NCI-H2227 treated with DMSO at 0.1 percent for 48 hours (cell line): ENCODE measurements around the gene CALML3.
"Not testable (repeated sequence)": the region's sequence is repeated elsewhere in the genome, so short reads cannot be mapped to it uniquely, and the experiment has no call there.

Experiments
- DNase-seq: peaks from one replicate; lab custom pipeline; 2025; lab: John Stamatoyannopoulos, UW

The CALML3 gene

DNA sequence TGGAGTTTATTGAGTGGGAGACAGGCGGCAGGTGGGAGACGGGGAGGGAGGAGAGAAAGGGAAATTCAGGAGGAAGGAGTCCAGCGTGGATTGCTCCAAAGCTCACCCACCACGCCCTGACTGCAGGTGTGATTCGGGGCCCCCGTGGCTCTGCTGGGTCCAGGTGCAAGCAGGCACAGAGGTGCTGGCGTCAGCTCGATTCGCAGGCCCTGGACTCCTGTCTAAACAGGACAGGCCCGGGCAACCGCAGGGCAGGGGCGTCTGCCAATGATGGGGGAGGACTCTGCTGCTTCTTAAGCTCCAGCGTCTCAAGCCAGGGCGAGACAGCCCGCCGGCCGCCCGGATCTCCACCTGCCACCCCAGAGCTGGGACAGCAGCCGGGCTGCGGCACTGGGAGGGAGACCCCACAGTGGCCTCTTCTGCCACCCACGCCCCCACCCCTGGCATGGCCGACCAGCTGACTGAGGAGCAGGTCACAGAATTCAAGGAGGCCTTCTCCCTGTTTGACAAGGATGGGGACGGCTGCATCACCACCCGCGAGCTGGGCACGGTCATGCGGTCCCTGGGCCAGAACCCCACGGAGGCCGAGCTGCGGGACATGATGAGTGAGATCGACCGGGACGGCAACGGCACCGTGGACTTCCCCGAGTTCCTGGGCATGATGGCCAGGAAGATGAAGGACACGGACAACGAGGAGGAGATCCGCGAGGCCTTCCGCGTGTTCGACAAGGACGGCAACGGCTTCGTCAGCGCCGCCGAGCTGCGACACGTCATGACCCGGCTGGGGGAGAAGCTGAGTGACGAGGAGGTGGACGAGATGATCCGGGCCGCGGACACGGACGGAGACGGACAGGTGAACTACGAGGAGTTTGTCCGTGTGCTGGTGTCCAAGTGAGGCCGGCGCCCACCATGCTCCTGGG is at the start of gene CALML3:
TSS of gene CALML3 (plus strand) at position 321 of the 920 bp plus-strand sequence. CDS start at position 446, 125 bp downstream.
- no peak for DNase-seq

DNA sequence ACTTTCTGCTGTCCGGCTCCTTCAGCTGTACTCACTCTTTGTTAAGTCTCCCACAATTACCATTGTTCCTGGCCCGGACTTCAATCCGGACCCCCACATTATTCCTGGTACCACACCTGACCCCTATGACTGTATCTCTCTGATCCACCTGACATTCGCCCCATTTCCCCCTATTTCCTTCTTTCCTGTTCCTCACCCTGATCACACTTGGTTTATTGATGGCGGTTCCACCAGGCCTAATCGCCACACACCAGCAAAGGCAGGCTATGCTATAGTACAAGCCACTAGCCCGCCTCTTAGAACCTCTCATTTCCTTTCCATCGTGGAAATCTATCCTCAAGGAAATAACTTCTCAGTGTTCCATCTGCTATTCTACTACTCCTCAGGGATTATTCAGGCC is 49.7 kb upstream of the CALML3 start:
- not testable (repeated sequence) for DNase-seq

DNA sequence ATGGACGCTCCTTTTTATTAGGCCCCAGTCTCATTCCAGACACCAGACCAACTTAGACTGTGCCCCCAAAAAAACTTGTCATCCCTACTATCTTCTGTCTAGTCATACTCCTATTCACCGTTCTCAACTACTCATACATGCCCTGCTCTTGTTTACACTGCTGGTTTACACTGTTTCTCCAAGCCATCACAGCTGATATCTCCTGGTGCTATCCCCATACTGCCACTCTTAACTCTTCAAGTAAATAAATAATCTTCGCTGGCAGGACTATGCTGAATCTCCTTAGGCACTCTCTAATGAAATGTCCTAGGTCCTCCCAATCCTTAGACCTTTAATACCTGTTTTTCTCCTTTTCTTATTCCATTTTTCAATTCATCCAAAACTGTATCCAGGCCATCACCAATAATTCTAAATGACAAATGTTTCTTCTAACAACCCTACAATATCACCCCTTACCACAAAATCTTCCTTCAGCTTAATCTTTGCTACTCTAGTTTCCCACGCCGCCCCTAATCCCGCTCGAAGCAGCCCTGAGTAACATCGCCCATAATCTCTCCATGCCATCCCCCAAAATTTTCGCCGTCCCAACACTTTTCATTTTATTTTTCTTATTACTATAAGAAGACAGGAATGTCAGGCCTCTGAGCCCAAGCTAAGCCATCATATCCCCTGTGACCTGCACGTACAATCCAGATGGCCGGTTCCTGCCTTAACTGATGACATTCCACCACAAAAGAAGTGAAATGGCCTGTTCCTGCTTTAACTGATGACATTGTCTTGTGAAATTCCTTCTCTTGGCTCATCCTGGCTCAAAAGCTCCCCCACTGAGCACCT is 48.6 kb upstream of the CALML3 start:
- DNase-seq: not testable (repeated sequence)

DNA sequence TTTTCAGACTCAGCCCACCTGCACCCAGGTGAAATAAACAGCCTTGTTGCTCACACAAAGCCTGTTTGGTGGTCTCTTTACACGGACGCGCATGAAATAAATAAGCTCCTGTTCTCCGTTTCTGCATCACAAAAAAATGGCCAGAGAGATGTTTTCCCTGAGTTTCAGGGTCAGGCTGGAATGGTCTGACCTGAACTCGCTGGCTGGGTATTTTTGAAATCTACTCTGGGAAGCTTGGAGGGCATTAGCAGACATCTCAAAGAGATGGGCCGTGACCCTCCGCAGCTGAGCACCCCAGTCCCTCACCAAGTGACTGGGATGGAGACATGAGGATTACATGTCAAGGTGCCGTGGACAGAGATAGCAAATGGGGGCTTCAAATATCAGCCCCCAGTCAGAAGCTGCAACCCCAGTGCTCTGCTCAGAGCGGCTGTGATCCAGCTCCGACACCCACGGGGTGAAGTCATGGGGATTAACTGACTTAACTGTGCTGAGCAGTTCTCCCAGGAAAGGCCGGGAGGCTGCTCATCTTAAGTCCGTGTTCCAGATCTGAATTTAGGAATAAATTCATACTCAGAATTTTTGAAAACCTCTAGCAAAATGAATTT is 47.7 kb upstream of the CALML3 start:
- no peak for DNase-seq

DNA sequence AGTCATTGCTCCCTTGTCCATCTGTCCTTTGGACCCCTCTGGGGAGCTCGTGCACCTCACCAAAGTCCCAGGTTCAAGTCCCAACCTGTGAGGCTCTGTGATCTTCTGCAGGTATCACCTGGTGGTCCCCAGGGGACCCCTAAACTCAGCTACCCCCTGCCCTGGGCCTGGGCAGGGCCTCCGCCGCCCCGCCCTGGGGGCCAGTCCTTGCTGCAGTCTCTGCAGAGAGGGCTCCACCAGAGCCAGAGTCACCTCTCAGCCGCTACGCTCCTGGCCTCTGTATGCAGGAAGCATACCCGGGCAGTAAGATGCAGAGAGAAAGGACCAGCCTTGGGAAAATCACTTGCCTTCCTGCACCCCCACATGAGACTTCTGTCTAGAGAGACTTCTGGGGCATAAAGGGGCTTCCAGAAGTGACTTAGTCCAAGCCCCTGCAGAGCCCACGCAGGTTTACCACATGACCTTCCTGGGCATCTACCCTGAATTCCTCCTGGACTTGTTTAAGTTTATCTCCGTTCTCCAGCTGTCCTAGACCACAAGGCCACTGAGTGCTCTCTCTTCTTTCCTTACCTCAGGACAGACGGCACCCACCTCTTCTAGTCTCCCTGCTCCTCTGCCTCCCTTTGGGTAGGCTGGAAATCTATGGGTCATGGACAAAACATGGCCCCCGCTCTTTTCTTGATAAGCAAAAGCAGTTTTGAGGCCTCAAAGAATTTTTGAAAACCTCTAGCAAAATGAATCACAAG is 46.6 kb upstream of the CALML3 start:
- no peak for DNase-seq

DNA sequence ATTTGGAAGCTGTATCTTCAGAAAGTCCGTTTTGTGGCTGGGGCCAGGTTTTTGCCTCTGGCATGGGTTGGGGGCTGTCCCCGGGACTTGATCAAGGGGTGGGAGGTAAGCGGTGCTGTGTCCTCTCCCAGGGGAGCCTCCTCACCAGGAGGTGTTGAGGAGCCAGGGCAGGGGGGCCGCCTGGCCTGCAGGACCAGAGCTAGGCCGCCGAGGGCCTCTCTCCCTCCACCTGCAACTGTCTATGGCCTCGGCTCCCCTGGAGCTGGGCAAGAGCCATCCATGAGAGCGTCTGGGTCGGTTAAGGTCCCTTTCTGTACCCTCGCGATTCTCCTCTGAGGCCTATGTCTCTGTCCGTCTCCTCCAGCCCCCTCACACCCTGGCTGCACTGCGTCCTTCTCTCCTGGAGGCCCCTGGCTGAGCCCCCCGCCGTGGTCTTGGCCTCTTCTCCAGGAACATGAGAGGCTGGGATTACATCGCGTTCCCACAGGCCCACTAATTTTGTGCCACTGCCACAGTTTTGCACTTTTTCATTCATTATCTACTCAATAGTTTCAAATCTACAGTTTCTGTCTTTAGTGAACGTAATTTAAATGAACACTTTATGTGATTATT is 46.0 kb upstream of the CALML3 start:
- no peak for DNase-seq

DNA sequence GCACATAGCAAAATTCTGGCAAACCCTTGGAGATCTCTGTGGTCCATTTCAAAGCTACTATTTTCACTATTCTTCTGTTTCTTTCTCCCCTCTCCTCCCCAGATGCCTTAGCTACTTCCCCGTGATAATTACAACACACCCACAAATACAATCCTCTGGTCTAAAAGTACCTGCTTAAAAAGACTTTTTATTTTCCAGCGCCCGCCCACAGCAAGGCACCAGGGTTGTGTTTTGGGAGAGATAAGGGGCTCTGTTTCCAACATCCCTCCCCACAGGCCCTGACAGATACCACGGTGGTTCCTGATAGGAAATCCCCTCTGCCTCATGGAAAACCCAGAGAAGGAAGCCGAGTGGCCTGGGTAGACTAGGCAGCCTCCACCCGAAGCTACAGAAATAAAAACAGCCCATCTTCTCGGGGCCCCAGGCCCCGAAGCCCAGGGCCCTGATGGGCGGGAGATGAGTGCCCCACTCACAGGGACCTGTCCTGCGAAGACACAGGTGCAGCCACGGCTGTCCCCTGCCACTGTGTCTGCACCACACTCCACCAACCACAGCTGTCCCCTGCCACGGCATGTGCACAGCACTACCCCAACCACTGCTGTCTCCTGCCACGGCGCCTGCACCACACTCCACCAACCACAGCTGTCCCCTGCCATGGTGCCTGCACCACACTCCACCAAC is 45.1 kb upstream of the CALML3 start:
- no peak for DNase-seq

DNA sequence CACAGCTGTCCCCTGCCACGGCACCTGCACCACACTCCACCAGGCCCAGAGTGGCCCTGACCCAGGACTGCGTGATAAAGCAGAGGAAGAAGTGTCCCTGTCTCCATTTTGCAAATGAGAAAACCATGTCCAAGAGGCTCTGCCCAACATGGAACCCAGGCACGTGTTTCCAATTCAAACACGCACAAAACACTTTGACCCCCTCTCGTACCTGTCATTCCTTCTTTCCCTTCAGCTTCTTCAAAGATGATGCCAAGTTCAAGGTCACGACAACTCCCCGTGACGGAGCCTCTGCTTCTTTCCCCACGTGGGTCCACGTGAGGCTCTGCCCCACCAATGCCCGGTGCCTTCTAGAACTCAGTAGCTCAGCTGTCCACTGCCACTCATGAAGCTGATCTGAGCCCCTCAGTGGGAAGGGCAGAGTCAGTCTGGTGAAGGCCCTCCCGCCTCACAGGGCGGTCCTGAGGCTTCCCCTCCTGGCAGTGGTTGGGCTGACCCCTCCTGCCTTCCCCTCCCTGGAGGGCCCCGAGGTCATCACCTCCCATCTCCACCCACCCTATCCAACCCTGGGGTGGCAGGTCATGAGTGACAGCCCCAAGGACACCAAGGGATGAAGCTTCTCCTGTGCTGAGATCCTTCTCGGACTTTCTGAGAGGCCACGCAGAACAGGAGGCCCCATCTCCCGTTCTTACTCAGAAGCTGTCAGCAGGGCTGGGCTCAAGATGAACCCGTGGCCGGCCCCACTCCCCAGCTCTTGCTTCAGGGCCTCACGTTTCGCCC is 44.4 kb upstream of the CALML3 start:
- no peak for DNase-seq

DNA sequence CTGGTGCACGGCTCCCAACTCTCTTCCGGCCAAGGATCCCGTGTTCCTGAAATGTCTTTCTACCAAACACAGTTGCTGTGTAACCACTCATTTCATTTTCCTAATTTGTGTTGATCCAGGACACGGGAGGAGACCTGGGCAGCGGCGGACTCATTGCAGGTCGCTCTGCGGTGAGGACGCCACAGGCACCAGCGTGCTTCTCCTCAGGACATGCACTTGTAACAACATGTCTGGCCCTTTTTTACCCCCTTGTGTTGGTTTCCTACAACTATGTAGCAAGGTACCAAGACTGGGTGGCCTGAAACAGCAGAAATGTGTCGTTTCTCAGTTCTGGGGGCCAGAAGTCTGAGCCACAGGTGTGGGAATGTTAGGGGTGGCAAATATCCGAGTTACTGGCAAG is 43.6 kb upstream of the CALML3 start:
- no peak for DNase-seq

DNA sequence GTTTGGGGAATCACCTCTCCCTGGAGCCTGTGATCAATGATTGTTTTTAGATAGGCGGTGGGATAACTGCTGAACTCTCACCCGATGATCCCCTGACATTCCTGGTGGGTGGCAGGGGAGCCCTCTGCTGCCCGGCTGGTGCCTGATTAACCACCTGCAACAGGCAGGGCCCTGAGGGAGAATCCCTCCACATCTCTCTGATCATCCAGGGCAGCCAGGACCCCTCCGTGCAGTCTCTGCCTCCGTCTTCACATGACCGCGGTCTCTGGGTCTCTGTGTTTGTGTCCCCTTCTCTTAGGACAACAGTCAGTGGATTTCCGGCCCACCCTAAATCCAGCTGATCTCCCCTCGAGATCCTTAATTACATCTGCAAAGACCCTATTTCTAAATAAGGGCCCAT is 42.7 kb upstream of the CALML3 start:
- DNase-seq: no peak

DNA sequence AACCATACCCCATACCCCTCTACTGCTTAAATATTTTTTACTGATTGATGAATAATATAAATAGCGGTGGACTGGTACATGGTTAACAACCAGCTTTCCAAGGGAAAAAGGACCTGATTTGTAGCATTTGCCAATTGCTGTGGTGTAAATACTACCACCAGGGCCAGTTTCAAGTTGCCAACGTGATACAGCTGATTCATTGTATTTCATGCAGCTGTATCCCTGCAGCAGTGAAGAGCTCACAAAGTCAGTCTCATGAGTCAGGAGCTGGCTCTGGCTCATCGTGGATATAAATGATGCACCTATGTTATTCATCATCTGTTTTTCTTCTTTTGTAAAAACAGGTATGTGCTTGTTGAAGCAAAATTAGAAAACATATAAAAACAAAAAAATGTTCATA is 40.6 kb upstream of the CALML3 start:
- no peak for DNase-seq

DNA sequence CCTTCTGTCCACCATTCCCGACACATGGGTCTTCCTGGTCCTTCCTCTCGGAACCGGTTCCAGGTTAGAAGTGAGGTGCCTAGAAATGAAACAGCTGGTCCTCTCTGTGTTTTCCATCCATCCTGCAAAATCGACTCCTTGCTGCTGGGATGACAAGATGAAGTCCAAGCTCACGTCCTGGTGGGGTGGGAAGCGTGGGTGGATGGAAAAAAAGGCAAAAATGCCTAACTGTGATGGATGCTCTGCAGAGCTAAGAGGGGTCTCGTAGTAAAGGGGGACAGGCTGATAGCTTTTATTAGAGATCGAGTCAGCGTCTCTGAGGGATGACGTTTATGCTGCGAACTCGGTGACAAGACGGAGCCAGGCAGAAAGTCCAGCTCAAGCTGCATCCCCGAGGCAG is 39.5 kb upstream of the CALML3 start:
- no peak for DNase-seq

DNA sequence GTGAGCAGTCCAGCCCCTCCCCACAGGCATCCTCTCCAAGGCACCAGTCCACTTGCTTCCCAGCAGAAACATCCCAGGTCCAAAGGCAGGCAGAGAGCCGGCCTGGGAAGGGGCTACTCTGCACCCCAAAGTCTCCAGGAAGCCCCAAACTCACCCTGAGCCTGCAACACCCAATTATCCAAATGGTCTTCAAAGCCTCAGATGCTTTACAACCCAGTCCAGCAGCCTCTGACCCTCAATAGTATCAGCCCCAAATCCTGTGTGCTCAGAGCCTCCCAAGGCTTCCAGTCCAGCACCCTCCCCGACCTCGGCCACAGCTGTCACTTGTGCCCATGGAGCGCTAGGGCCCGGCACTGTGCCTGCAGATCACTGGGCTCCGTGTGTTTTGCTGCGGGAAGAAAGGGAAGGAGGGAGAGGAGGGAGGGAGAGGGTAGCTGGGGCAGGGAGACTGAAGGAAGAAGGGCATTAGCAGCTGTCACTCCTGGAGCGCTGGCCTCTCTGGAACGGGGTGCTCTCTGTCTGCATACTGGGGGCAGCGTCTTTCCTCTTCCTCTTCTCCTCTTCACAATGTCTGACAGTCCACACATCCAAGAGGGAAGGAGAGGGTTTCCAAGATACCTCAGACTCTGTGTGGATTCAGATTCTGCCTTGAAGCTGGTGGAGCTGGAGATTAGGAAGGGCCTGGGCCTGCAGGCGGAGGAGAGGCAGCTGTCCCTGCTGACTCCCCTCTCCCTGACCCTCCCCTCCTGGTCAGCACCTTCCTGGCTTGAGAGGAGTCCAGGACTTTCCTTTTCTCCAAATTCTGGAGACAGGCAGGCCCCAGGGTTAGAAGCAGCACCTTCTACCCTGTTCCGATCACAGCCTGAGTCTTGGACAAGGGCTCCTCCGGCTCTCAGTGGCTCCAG is 38.6 kb upstream of the CALML3 start:
- no peak for DNase-seq

DNA sequence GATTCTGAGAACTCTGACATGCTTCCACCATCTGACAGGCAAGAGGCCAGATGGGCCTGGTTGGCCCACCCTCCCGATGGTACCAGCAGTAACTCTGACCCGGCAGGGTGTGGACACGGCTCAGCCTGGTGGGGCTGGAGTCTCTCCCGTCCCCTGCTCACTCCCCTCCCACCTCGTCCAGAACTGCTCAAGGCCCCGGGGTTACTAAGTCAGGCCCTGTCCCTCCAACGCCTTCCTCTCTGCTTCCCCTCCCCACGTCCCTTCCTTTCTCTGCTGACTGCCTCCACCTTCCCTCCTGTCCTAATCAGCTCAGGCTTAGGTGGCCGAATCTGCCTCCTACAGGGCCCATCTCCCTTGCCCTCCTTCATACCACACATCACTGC is 37.9 kb upstream of the CALML3 start:
- DNase-seq: no peak

DNA sequence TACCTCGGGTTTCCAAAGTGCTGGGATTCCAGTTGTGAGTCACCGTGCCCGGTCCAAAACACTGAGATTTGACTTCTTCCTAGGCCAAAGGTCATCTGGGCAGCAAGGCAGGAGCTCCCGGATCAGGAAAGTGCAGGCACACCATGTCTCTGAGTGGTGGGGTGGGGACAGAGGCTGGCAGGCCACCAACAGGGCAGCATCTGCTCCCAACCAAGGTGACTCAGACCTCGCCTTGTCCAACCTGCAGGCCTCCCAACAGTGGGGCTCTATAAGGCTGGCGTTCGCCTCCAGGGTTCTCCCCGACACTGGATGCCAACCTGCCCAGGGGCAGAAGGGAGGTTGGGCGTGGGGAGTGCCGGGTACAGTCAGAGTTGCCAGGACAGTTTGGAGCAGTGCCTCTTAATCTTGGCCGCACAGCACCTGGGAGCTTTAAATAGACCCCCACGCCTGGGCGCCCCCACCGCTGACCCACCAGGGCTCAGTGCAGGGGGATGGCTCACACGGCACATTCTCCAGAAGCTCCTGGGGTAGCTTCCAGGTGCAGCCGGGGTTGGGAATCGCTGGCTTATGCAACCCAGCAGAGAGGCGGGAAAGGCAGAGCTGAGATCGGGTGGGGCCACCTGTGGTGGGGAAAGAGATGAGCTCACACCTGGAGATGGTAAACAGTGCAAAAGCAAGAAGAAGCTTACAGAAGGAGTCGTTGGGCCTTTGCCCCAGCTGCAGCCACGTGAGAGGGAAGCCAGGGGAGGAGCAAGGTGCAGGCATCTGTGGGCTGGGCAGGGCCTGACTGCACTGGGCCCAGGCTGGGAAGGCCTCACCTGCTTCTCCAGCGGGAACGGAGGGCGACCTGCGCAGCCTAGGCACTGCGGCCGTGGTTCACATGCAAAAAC is 36.2 kb upstream of the CALML3 start:
- DNase-seq: no peak

DNA sequence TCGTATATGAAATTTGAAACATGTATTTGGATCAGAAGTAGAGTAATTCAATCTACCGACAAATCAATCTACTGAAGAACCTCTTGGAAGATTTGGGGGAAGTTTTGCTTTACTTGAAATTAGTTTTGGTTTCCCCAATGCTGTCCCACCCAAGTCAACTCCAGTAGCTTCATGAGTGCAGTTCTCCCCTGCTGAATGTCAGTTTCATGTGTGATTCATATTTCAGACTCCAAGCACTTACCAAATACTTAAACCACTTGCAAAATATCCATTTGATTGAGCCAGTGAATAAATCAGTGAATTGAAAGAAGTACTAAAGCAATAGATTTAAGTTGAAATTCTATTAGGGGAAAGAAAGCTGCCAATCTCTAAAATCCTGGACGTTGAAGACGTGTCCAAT is 34.7 kb upstream of the CALML3 start:
- no peak for DNase-seq

DNA sequence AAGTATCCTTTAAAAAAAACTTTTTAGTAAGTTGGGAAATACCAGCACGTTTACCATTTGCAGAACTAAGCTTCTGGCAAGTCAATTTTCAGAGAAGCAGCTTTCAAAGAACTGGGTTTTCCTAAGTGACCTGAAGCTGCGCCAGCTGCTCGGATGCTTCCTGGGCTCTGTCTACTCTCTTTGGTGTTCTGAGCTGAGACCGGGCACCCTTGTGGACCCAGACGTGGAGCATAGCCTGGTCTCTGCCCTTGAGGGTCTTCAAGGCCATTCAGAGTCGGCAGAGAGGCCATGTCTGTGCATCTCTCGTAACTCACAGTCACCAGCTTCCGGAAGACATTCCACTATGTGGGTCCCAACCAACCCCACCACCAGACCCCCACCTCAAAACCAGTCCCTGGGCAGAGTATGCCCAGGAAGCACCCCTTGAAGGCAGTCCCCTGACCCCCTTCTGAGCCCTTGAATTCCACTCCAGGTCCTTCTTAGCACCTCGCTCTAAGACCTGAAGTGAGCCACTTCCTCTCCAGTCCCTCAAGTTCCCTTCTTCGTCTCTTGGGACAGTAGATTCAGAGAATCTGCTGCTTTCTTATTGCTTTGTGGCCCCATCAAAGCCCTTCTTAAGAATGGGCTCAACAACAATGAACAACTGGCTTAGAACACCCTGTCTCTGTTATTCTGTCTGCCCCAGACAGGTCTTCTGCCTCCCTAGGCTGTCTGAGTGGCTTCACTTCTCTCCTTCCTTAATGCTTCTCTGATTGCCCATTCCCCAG is 33.9 kb upstream of the CALML3 start:
- DNase-seq: no peak
